MM.1S (cell line): ENCODE data around the gene FAAP100.

Experiments
- CTCF ChIP-seq: fragments of 300-600 bp; sonication (generic); IDR thresholded peaks from 2 replicates; pipeline ENCODE4 v1.5.1; 2016; ENCODE audit warnings: antibody characterized with exemption, low read length, mixed read lengths
- EZH2 ChIP-seq: fragments of 300-600 bp; sonication (generic); optimal IDR thresholded peaks from 2 replicates; pipeline ENCODE3; 2017; ENCODE audit warnings: low read depth, mild to moderate bottlenecking, antibody characterized with exemption, low read length, mixed read lengths

DNA sequence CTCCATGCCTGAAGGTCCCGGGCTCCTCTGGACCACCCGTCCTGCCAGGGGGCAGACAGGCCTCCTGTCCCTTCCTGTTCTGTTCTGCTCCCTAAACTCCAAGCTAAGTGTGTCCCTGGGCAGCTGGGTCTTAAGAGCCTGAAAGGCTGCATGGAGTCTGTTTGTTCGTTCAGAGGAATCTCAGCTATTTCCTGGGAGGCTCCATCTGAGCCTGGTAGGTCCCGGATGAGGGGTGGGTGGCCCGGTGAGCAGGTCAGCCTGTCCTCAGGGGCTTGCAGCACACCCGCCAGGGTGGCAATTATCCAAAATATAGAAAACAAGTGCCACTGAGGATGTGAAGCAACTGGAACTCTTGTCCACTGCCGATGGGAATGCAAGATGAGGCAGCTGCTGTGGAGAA is 52.1 kb downstream of the FAAP100 start:
- TF ChIP-seq CTCF (no peak), EZH2 (no peak)
